Fibroblast of skin of right biceps (primary cell): ENCODE results near the gene TPO.

Source experiments
- DNase-seq: peaks from one replicate; pipeline ENCODE4 v3.0.0-alpha.2; 2013

TPO gene

GRCh38 chr2:1538663-1539062, 125.4 kb downstream of the TPO start:
- peak; percentile 26 for DNase-seq

- DNase-seq: no peak
These were observed 126.2 kb downstream of the TPO start for GRCh38 chr2:1539441-1539840.

- no peak for DNase-seq
These were observed 126.7 kb downstream of the TPO start for GRCh38 chr2:1539973-1540372.

- DNase-seq: no peak
These were observed 127.2 kb downstream of the TPO start for GRCh38 chr2:1540481-1540880.

- DNase-seq: no peak
These were observed 127.8 kb downstream of the TPO start for GRCh38 chr2:1541040-1541439.

GRCh38 chr2:1541819-1542475, 128.7 kb downstream of the TPO start:
- DNase-seq: no peak

GRCh38 chr2:1542971-1543370, 129.7 kb downstream of the TPO start:
- no peak for DNase-seq

GRCh38 chr2:1543776-1544477, 130.7 kb downstream of the TPO start:
- no peak for DNase-seq

- peak; percentile 31 for DNase-seq
These were observed 131.3 kb downstream of the TPO start for GRCh38 chr2:1544478-1545069.

- DNase-seq: peak; percentile 53
These were observed 132.8 kb downstream of the TPO start for GRCh38 chr2:1546023-1546591.

GRCh38 chr2:1546901-1547300, 133.6 kb downstream of the TPO start:
- DNase-seq: no peak

- no peak for DNase-seq
These were observed 135.8 kb downstream of the TPO start for GRCh38 chr2:1548910-1549673.

- DNase-seq: no peak
These were observed 136.8 kb downstream of the TPO start for GRCh38 chr2:1550076-1550475.

GRCh38 chr2:1550658-1551316, 137.5 kb downstream of the TPO start:
- DNase-seq: peak; percentile 22

- DNase-seq: no peak
These were observed 138.6 kb downstream of the TPO start for GRCh38 chr2:1551905-1552304.

GRCh38 chr2:1552611-1553010, 139.3 kb downstream of the TPO start:
- no peak for DNase-seq

- peak; percentile 80 for DNase-seq
These were observed 140.5 kb downstream of the TPO start for GRCh38 chr2:1553671-1554295.

- no peak for DNase-seq
These were observed 143.0 kb downstream of the TPO start for GRCh38 chr2:1556286-1556685.

- peak; percentile 63 for DNase-seq
These were observed 143.7 kb downstream of the TPO start for GRCh38 chr2:1556776-1557466.

GRCh38 chr2:1557467-1557820, 144.2 kb downstream of the TPO start:
- DNase-seq: no peak

GRCh38 chr2:1559589-1560175, 146.4 kb downstream of the TPO start:
- no peak for DNase-seq
